Measurements from ENCODE around the gene CCR9. TPM values are rescaled to one million over a fixed set of nuclear protein-coding genes. Genes with fewer than 3 reads are reported as not detected.

Gene CCR9
- total RNA-seq, 4 donors from 2014 or later, result 0.17 TPM; not detected in 3

DNA sequence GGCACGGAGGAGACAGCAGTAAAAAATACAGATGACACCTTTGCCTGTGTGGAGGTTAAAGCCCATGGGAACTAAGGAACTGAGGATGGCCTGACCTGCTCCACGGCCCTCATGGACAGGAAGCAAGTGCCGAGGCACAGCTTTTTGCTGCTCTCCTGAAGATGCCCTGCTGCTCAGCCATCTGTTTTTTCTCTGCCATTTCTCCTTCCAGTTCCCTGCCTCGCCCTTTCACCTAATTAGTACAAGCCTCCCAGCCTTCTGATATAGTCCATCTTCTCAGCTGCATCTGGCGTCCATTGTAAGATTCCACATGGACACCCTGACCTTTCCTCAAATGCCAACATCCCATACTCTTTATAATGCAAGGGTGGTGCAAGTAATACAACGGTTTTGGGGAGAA lies 45.2 kb downstream of the CCR9 start:
- H3K36me3 ChIP-seq, result peaks cover 78 to 99% (median 87%) of the 10 kb centered on the region in 4 donors
- TF ChIP-seq POLR2A (IDR thresholded peaks at IDR 0.05; ENCODE audit: low read depth) (no peak), EP300 (IDR thresholded peaks at IDR 0.05) (no peak), CTCF (IDR thresholded peaks at IDR 0.05) (no peak), POLR2AphosphoS5 (IDR thresholded peaks at IDR 0.05) (no peak)
- no peak for DNase-seq (ENCODE audit: extremely low spot score)
- intact Hi-C loops (cut with DNase I), result no loop called here
- WGBS, result 93% methylated on average over 6 of the region's 6 CpGs
- H3K27me3 ChIP-seq, result no peaks in the 10 kb centered on the region
- H3K9me3 ChIP-seq, result no peaks in the 10 kb centered on the region
- no peak overlapping the region for H3K4me3 ChIP-seq
- no peak overlapping the region for H3K27ac ChIP-seq (replicated peaks in 1 of 4)
- H3K4me1 ChIP-seq, result peaks cover 0 to 13% (median 0%) of the 10 kb centered on the region in 4 donors

DNA sequence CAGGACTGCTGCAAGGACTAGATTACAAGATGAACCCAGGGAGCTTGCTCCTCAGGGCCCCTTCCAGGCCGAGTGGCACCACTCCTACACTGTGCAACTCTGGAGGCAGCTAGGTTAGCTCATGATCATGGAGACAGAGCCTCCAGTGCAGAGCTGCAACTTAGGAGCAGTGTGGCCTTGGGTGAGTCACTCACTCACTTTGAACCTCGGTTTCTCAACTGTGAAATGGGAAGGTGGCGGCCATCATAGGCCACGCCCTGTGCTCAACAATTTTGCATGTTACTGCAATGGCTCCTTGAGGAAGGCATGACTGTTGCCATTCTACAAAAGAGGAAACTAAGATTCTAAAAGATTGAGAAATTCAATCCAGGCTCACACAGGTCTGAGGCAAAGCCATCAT lies 45.8 kb downstream of the CCR9 start:
- 88% methylated on average over 3 of the region's 4 CpGs for WGBS
- Histone ChIP-seq H3K4me3 (no peak overlapping the region), H3K27me3 (no peaks in the 10 kb centered on the region), H3K9me3 (no peaks in the 10 kb centered on the region), H3K27ac (replicated peaks in 1 of 4) (no peak overlapping the region), H3K36me3 (peaks cover 82 to 99% (median 91%) of the 10 kb centered on the region in 4 donors), H3K4me1 (peaks cover 0 to 13% (median 0%) of the 10 kb centered on the region in 4 donors)
- DNase-seq (ENCODE audit: extremely low spot score), result no peak
- no peak for TF ChIP-seq EP300 (IDR thresholded peaks at IDR 0.05)
- no peak for TF ChIP-seq CTCF (IDR thresholded peaks at IDR 0.05)
- no peak for TF ChIP-seq POLR2A (IDR thresholded peaks at IDR 0.05; ENCODE audit: low read depth)
- TF ChIP-seq POLR2AphosphoS5 (IDR thresholded peaks at IDR 0.05), result no peak
- intact Hi-C loops (cut with DNase I), result no loop called here

DNA sequence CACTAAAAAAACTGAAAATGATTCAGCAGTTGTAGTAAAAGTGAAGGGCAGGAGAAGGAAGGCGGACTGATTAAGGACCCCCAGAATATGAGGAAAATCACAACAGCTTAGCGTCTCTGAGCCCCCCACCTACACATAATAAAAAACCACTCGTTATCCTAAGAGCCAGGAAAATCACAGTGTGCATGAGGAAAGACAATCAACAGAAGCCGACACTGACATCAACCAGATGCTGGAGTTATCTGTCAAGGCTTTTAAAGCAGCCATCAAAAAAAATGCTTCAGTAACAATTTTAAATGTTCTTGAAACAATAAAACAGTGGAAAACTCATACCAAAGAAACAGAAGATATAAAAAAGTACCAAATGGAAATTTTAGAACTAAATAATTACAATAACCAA lies 47.2 kb downstream of the CCR9 start:
- 74% methylated on average over 4 of the region's 4 CpGs for WGBS
- no peak for TF ChIP-seq EP300 (IDR thresholded peaks at IDR 0.05)
- no peak for TF ChIP-seq POLR2A (IDR thresholded peaks at IDR 0.05; ENCODE audit: low read depth)
- no peak for TF ChIP-seq POLR2AphosphoS5 (IDR thresholded peaks at IDR 0.05)
- TF ChIP-seq CTCF (IDR thresholded peaks at IDR 0.05), result no peak
- Histone ChIP-seq H3K4me1 (peaks cover 0 to 13% (median under 1%) of the 10 kb centered on the region in 4 donors), H3K4me3 (no peak overlapping the region), H3K27ac (replicated peaks in 1 of 4) (no peak overlapping the region), H3K36me3 (peaks cover 75 to 99% (median 84%) of the 10 kb centered on the region in 4 donors), H3K27me3 (no peaks in the 10 kb centered on the region), H3K9me3 (no peaks in the 10 kb centered on the region)
- intact Hi-C loops (cut with DNase I), result no loop called here
- no peak for DNase-seq (ENCODE audit: extremely low spot score)

- Histone ChIP-seq H3K27ac (replicated peaks in 1 of 4) (no peak overlapping the region), H3K4me3 (no peak overlapping the region), H3K9me3 (no peaks in the 10 kb centered on the region), H3K4me1 (peaks cover 7 to 22% (median 11%) of the 10 kb centered on the region in 4 donors), H3K27me3 (no peaks in the 10 kb centered on the region), H3K36me3 (peaks cover 48 to 81% (median 60%) of the 10 kb centered on the region in 4 donors)
- no peak for TF ChIP-seq POLR2A (IDR thresholded peaks at IDR 0.05; ENCODE audit: low read depth)
- WGBS, result 74% methylated on average over 4 of the region's 9 CpGs
- intact Hi-C loops (cut with DNase I), result loop anchor here (5.0 kb wide), 1 partner anchor 174 kb away; no protein-coding TSS in a partner anchor
- DNase-seq (ENCODE audit: extremely low spot score), result no peak
These were observed 49.9 kb downstream of the CCR9 start for GRCh38 chr3:45936261-45936660.

DNA sequence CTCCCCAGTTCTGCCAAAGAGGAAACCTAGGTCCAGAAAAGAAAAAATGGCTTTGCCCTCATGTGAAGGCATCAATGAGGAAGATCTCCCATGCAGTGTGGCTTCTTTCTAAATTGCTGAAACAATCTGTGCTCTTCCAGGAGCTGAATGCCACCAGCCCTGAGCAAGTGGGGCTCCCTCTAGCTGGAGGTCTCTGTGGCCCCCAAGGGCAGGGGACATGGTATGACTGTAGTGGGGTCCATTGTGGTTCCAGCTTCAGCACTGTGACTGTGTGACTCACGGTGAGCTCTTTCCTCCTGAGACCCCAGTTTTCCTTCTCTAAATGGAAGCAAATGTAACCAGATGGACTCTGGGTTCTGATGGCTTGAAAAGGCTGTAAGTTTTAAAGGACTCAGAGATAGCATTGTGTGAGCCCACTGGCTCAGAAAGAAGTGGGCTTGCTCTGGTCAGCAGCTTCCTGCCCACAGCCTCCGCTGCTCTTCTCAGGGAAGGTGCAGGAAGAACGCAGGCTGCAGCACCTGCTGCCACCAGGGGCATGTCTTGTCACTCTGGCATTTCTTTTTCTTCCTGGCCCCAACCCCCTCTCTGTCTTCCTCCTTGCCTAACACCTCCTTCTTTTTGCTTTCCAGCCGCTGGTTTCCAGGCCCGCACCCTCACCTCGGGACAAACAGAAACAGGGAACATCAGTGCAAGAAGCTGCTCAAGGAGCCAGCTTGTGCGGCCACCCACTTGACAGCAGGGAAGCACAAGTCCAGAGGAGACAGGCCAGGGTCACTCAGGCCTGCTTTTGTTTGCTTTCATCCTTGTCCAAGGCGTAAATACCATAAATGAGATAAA lies 51.1 kb downstream of the CCR9 start:
- H3K36me3 ChIP-seq, result peaks cover 42 to 74% (median 49%) of the 10 kb centered on the region in 4 donors
- no peak overlapping the region for H3K4me3 ChIP-seq
- no peaks in the 10 kb centered on the region for H3K27me3 ChIP-seq
- intact Hi-C loops (cut with DNase I), result loop anchor here (5.0 kb wide), 1 partner anchor 175 kb away; no protein-coding TSS in a partner anchor
- peaks cover 7 to 20% (median 11%) of the 10 kb centered on the region in 4 donors for H3K4me1 ChIP-seq
- no peak for TF ChIP-seq CTCF (IDR thresholded peaks at IDR 0.05)
- TF ChIP-seq POLR2A (IDR thresholded peaks at IDR 0.05; ENCODE audit: low read depth), result no peak
- TF ChIP-seq POLR2AphosphoS5 (IDR thresholded peaks at IDR 0.05), result no peak
- H3K9me3 ChIP-seq, result no peaks in the 10 kb centered on the region
- 89% methylated on average over 7 of the region's 8 CpGs for WGBS
- no peak overlapping the region for H3K27ac ChIP-seq (replicated peaks in 1 of 4)
- no peak for DNase-seq (ENCODE audit: extremely low spot score)

Measured in esophagus muscularis mucosa (tissue), 4 donors.